ENCODE results near the gene CASP8AP2.
"Not testable (repeated sequence)": the region's sequence is repeated elsewhere in the genome, so short reads cannot be mapped to it uniquely, and the experiment has no call there.

Gene CASP8AP2

DNA sequence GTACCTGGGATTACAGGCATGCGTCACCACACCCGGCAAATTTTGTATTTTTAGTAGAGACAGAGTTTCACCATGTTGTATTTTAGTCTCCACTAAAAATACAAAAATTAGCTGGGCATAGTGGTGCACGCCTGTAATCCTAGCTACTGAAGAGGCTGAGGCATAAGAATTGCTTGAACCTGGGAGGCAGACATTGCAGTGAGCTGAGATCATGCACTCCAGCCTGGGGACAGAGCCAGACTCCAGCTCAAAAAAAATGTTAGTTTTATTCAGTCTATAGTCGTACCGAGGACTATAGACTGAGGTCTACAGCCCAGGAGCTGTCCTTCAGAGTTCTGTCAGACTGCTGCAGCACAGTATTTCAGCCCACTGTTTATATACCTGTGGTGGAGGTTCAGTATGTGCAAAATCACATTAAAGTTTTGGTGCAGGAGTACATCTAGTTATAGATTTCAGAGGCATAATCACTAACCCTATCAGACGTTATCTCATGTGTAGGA, 3.6 kb upstream of the CASP8AP2 start:
- no peak for DNase-seq (ENCODE audit: low read depth)

DNA sequence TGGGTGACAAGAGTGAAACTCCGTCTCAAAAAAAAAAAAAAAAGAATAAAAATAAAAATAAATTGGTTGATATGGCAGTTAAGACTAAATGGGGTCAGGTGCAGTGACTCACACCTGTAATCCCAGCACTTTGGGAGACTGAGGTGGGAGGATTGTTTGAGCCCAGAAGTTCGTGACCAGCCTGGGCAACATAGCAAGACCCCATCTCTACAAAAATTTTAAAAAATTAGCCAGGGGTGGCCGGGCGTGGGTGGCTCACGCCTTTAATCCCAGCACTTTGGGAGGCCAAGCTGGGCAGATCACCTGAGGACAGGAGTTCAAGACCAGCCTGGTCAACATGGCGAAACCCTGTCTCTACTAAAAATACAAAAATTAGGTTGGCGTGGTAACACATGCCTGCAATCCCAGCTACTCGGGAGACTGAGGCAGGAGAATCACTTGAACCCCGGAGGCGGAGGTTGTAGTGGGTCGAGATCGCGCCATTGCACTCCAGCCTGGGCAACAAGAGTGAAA, 1.1 kb upstream of the CASP8AP2 start:
- not testable (repeated sequence) for DNase-seq (ENCODE audit: low read depth)

DNA sequence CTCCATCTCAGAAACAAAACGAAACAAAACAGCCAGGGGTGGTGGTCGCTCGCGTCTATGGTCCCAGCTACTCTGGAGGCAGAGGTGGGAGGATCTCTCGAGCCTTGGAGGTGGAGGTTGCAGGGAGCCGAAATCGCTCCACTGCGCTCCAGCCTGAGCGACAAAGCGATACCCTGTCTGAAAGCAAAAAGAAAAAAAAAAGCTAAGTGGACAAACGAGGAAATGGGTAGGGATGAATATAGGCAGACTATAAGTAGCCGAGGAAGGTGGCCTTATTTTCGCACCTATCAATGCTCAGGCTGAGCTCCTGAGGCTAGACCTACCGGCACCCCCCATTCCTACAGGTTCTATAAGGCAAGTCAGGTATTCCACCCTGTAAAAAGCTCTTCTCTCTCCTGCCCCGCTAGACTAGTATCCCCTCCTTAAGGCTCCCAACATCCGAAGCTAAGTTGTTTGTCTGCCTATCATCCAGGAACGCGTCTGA, 650 bp upstream of the CASP8AP2 start:
- no peak for DNase-seq (ENCODE audit: low read depth)

GRCh38 chr6:89830170-89830809, 610 bp downstream of the CASP8AP2 start:
- DNase-seq (ENCODE audit: low read depth) = no peak

DNA sequence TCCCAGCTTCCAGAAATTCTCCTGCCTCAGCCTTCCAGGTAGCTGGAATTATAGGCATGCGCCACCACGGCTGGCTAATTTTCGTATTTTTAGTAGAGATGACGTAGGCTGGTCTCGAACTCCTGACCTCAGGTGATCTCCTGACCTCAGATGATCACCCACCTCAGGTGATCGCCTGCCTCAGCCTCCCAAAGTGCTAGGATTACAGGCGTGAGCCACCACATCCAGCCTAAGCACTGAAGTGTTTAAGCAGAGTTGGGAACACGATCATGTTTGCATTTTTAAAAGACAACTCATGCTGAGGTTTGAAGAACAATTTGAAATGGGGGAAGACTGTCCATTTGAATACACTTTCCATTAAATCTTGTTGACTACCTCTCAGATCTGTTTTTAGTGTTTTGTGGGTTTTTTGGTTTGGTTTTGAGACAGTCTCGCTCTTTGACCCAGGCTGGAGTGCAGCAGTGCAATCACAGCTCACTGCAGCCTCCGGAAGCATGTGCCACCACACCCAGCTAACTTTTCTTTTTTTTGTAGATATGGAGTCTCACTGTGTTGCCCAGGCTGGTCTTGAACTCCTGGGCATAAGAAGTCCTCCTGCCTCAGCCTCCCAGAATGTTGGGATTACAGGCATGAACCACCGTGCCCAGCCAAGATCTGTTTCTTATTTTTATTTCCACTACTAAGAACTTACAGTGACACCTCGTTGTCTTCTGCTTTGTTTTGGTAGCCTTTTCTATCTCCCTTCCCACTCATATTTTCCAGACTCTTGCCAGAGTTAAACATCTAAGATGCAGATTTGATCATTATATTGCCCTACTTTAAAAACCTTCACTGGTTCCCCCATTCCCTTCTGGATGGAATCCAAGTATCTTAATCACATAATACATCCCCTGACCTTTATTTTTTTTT, 5.5 kb downstream of the CASP8AP2 start:
- no peak for DNase-seq (ENCODE audit: low read depth)

GRCh38 chr6:89836639-89837222, 7.1 kb downstream of the CASP8AP2 start:
- DNase-seq (ENCODE audit: low read depth) = no peak

- DNase-seq (ENCODE audit: low read depth) = no peak
These were observed 10.9 kb downstream of the CASP8AP2 start for GRCh38 chr6:89840538-89840937.

DNA sequence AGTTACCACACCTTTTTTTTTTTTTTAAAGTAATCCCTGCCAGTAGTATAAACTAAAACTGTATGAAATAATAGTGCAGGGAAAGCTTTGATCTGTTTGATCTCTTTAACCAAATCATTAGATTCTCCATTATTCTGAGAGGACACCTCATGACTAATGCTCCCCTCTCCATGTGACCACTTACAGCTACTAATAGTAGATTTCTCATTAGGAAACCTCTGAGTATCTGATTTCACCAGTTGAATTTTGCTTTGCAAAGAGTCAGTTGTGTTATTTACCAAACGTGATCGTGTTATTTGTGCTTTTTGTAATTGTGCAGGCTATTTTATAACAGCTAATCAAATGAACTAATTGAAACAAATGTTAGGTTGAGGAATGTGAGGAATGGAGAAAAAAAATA, 12.5 kb downstream of the CASP8AP2 start:
- no peak for DNase-seq (ENCODE audit: low read depth)

DNA sequence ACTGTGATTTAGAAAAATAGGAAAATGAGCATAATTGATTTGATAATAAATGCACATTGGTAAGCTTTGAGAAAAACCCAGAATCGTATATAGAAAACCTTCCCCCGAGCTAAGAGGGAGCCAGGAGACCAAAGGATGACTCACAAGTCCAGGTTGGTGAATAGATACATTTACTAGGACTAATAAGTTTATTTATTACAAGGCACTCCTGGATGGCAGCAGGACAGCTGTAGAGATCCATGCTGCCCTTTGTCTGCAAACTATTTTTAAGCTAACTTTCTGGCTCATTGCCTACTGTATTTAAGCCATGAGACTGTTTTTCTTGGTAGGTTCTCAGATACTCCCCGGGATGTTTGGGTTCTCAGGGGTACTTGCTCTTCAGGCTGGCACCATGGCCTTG, 13.4 kb downstream of the CASP8AP2 start:
- DNase-seq (ENCODE audit: low read depth) = no peak

- not testable (repeated sequence) for DNase-seq (ENCODE audit: low read depth)
These were observed 17.8 kb downstream of the CASP8AP2 start for GRCh38 chr6:89847513-89847912.

GRCh38 chr6:89853068-89853467, 23.4 kb downstream of the CASP8AP2 start:
- DNase-seq (ENCODE audit: low read depth) = no peak

DNA sequence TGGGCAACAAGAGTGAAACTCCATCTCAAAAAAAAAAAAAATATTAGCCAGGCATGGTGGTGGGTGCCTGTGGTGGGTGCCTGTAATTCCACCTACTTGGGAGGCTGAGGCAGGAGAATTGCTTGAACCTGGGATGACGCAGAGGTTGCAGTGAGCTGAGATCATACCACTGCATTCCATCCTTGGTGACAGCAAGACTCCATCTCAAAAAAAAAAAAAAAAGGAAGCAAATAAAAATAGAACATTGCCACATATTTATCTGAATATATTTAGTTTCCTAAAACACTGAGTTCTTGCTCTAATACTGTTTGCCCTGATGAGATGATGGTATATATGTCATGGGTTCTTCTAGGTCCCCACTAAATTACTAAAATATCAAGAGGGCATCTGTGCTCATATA, 28.4 kb downstream of the CASP8AP2 start:
- no peak for DNase-seq (ENCODE audit: low read depth)

GRCh38 chr6:89859744-89860143, 30.1 kb downstream of the CASP8AP2 start:
- no peak for DNase-seq (ENCODE audit: low read depth)

DNA sequence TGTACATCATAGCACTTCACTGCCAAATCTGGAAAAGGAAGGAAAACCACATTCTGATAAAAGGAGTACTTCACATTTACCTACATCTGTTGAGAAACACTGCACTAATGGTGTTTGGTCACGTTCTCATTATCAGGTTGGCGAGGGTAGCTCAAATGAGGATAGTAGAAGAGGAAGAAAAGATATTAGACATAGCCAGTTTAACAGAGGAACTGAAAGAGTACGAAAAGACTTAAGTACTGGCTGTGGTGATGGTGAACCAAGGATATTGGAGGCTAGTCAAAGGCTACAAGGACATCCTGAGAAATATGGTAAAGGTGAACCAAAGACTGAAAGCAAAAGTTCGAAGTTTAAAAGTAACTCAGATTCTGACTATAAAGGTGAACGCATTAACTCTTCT, 32.6 kb downstream of the CASP8AP2 start:
- DNase-seq (ENCODE audit: low read depth) = no peak

DNA sequence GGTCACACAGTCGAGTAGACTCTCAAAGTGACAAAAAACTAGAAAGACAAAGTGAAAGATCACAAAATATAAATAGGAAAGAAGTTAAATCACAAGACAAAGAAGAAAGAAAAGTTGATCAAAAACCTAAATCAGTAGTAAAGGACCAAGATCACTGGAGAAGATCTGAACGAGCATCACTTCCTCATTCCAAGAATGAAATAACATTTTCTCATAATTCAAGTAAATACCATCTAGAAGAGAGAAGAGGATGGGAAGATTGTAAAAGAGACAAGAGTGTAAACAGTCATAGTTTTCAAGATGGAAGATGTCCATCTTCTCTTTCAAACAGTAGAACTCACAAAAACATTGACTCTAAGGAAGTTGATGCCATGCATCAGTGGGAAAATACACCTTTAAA, 33.0 kb downstream of the CASP8AP2 start:
- DNase-seq (ENCODE audit: low read depth) = no peak

DNA sequence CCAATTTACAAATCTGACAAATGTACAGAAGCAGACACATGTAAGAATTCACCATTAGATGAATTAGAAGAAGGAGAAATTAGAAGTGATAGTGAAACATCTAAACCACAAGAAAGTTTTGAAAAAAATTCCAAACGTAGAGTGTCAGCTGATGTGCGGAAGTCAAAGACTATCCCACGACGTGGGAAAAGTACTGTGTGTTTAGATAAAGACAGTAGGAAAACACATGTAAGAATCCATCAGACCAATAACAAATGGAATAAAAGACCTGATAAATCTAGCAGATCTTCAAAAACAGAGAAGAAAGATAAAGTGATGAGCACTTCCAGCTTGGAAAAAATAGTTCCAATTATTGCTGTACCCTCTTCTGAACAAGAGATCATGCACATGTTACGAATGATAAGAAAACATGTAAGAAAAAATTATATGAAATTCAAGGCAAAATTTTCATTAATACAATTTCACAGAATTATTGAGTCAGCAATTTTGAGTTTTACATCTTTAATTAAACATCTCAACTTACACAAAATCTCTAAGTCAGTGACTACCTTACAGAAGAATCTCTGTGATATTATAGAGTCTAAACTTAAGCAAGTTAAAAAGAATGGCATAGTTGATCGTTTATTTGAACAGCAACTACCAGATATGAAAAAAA, 36.5 kb downstream of the CASP8AP2 start:
- DNase-seq (ENCODE audit: low read depth) = no peak

- no peak for DNase-seq (ENCODE audit: low read depth)
These were observed 44.0 kb downstream of the CASP8AP2 start for GRCh38 chr6:89873721-89874120.

- no peak for DNase-seq (ENCODE audit: low read depth)
These were observed 44.8 kb downstream of the CASP8AP2 start for GRCh38 chr6:89874438-89874837.

DNA sequence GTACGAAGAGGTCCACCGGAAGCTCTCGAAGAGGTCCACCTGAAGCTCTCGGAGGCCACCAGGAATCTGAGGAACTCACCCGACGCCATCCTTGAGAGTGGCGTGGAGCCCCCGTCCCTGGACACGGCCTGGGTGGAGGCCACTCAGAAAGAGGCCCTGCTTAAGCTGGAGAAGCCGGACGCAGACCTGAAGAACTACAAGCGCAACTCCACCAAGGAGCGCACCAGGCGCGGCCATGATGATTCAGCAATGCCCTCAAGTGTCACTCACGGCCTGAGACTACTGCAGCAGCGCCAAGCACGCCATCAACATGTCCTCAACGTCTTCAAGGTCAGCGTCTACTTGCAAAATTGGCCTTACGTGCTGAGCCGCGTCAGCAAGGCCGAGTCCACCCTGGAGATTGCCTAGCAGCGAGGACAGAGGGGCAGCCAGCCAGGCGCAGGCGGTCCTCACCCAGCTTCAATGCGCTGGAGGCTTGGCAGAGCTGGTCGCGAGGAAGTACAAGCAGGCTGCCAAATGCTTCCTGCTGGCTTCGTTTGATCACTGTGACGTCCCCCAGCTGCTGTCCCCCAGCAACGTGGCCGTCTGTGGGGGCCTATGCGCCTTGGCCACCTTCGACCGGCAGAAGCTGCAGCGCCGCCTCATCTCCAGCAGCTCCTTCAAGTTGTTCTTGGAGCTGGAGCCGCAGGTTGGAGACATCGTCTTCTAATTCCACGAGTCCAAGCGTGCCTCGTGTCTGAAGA, 56.9 kb downstream of the CASP8AP2 start:
- DNase-seq (ENCODE audit: low read depth) = no peak

DNA sequence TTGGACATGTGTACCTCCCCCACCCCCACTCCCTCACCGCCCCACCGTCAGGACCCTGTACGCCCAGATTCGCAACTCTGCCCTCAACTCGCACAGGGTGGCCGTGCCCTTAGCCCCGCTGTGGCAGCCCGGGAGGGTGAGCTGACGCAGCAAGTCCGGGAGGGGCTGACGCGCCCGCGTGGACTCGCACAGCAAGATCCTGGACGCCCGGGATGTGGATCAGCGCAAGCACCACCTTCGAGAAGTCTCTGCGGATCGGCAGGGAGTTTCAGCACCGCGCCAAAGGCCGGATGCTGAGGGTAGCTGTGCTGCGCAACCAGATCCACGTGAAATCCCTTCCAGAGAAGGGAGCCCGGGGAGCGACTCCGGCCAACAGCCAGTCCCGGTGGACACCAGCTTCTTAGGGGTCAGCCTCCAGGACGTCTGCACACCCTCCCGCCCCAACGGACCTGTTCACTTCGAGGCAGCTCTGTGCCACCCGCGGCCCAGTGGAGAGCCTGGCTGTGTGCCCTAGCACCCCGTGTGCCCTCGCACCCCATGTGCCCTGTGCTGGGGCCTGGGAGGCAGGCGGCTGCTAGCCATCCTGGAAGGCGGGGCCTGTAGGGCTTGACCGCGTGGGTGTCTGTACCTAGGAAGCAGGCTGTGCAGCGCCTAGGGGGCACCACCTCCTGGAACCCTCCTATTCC, 57.9 kb downstream of the CASP8AP2 start:
- DNase-seq (ENCODE audit: low read depth) = no peak

- DNase-seq (ENCODE audit: low read depth) = no peak
These were observed 58.4 kb downstream of the CASP8AP2 start for GRCh38 chr6:89888138-89888514.
